Upper lobe of right lung (tissue), 1 donor: Measurements from ENCODE around the gene CYBA. TPM values are rescaled to one million over a fixed set of nuclear protein-coding genes. Genes with fewer than 3 reads are reported as not detected.

Source experiments
- ATAC-seq: fragments of 200-7000 bp; cut with Tn5 transposase; one replicate; pipeline ENCODE4 v1.9.1; 2020; ENCODE audit warnings: mild to moderate bottlenecking, moderate library complexity
- DNase-seq: peaks from one replicate; pipeline ENCODE4 v3.0.0-alpha.2; 2020
- H3K27ac ChIP-seq: fragments of 200-600 bp; one replicate; pipeline ENCODE4 v1.8.0; 2022
- H3K27me3 ChIP-seq: fragments of 200-600 bp; one replicate; pipeline ENCODE4 v1.8.0; 2022; ENCODE audit warnings: mild to moderate bottlenecking
- H3K36me3 ChIP-seq: fragments of 200-600 bp; one replicate; pipeline ENCODE4 v1.8.0; 2022
- H3K4me1 ChIP-seq: fragments of 200-600 bp; one replicate; pipeline ENCODE4 v1.8.0; 2022
- H3K4me3 ChIP-seq: fragments of 200-600 bp; one replicate; pipeline ENCODE4 v1.8.0; 2022; ENCODE audit warnings: mild to moderate bottlenecking
- H3K9me3 ChIP-seq: fragments of 200-600 bp; one replicate; pipeline ENCODE4 v1.8.0; 2022
- intact Hi-C: fragments of 100-400 bp; cut with DNase I; formaldehyde crosslinking; loops from one replicate; pipeline ENCODE4 v1.11.0; 2022
- total RNA-seq: library from RNA; stranded (reverse); fragmentation: NEBNext Ultra II Directional; extraction: Animal tissue kit (Norgen Biotek cat#: 25700); gene quantifications from one replicate; pipeline ENCODE4 v1.2.1, GENCODE V29; 2021
- TF ChIP-seq, protein P1 (sequence below): fragments of 200-600 bp; IDR thresholded peaks from one replicate; pipeline ENCODE4 v1.8.0; 2022; ENCODE audit warnings: antibody characterized with exemption
- donor health status: DM: no; HTN: yes; CAD: no; lungs with severe emphysema.

CYBA gene
- total RNA-seq, 1 donor from 2014 or later, result 257 TPM

DNA sequence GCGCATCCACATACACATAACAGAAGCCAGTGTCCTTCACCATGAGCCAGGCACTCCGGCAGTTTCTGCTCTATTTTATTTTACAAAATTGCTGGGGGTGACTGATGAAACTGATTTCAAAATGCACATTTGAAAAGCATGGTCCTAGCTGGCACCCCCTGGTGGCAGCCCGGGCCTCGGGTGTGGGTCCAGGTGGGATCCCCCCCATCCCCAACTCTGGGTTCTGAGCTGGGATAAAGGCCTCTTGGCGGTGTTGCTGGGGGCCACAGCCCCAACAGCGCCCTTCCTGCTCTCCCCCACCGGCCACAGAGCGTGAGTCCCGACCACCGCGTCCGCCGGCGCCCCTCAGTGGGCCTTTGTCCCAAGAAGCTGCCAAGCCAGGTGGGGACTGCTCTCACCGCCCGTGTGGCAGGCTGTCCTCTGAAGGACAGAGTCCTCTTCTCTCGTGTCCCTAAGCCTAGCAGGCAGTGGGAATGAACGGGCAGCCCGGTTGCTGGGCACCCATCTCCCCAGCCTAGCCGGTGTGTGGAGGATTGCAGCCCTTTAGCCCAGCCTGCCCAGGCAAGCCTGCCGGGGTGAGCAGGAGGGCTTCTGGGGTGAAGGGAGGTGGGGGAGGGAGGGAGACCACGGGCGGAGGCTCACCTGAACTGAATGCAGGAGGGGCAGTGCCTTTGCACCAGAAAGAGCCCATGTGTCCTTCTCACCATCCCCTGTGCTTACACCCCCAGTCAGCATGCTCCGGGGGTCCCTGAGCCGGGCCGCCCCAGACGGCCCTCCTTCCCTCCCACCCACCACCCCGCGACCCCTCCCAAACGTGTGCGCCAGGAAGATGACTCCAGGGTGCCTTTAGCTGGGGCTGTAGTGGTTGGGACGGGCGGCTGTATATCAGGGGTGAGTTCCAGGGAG is 34.6 kb upstream of the CYBA start:
- intact Hi-C loops, result no loop called here
- H3K9me3 ChIP-seq, result no peaks in the 10 kb centered on the region
- H3K4me3 ChIP-seq, result peak overlapping the region; percentile 60
- DNase-seq, result peak; percentile 75
- peaks cover 30% of the 10 kb centered on the region for H3K4me1 ChIP-seq
- ATAC-seq, result peak; percentile 1
- H3K27ac ChIP-seq, result peak overlapping the region; percentile 11
- peaks cover 10% of the 10 kb centered on the region for H3K27me3 ChIP-seq
- TF ChIP-seq, protein P1, sequence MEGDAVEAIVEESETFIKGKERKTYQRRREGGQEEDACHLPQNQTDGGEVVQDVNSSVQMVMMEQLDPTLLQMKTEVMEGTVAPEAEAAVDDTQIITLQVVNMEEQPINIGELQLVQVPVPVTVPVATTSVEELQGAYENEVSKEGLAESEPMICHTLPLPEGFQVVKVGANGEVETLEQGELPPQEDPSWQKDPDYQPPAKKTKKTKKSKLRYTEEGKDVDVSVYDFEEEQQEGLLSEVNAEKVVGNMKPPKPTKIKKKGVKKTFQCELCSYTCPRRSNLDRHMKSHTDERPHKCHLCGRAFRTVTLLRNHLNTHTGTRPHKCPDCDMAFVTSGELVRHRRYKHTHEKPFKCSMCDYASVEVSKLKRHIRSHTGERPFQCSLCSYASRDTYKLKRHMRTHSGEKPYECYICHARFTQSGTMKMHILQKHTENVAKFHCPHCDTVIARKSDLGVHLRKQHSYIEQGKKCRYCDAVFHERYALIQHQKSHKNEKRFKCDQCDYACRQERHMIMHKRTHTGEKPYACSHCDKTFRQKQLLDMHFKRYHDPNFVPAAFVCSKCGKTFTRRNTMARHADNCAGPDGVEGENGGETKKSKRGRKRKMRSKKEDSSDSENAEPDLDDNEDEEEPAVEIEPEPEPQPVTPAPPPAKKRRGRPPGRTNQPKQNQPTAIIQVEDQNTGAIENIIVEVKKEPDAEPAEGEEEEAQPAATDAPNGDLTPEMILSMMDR, result peak; percentile 57
- H3K36me3 ChIP-seq, result no peaks in the 10 kb centered on the region

DNA sequence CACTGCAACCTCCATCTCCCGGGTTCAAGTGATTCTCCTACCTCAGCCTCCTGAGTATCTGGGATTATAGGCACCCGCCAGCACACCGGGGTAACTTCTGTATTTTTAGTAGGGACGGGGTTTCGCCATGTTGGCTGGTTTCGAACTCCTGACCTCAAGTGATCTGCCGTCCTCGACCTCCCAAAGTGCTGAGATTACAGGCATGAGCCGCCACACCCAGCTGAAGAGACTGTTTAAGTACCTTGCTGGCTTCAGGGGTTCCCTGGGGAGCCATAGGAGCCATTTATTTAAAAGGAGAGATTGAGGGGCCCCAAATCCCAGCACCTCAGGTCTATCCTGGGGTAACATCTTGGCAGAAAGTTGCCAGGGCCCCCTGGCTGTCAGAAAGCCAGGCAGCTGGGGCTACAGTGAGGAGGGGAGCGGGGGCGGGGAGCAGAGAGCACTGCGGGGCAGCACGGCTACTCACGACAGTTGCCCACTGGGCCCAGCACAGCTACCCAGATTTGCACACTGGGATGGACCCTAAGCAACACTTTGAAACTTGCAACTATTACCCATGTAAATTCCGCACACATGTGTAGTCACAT is 33.8 kb upstream of the CYBA start:
- Histone ChIP-seq H3K4me3 (peak overlapping the region; percentile 60), H3K9me3 (no peaks in the 10 kb centered on the region), H3K27me3 (peaks cover 10% of the 10 kb centered on the region), H3K4me1 (peaks cover 30% of the 10 kb centered on the region), H3K36me3 (no peaks in the 10 kb centered on the region), H3K27ac (no peak overlapping the region)
- intact Hi-C loops, result no loop called here
- TF ChIP-seq, protein P1, result no peak
- ATAC-seq, result no peak
- DNase-seq, result no peak

DNA sequence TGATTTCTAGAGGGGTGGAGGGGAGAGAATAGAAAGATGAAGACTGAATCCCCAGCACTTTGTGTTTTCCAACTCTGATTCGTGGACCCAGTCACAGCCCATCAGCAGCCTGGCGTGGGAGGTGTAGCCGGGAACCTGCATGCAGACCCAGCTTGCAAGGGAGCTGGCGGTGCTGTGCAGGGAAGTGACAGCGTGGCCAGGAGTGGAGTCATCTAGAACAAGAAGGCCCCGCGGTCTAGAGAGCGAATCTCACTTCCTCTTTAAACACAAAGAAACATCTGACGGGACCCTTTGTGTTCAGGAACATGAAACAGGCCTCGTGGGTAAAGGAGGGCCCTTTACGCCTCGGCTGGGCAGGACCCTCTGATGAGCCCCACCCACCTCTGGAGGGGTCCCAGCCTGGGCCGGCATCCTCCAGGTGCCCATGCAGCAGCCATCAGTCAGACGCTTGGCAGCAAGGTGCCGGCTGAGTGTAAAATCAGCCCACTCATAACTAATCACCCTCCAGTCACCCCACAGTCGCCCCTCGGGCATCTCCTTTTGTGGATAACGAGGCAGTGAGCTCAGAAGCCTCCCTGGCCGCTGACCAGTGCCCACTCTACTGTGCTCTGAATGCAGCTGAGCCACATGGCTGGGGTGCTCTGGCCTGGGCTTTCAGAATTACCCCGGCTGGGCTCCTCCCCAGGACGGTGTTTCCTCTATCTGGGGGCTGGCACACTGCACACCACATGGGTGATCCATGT is 31.0 kb upstream of the CYBA start:
- peaks cover 24% of the 10 kb centered on the region for H3K4me1 ChIP-seq
- no peaks in the 10 kb centered on the region for H3K9me3 ChIP-seq
- intact Hi-C loops, result no loop called here
- H3K4me3 ChIP-seq, result no peak overlapping the region
- H3K27me3 ChIP-seq, result peaks cover 5% of the 10 kb centered on the region
- TF ChIP-seq, protein P1, result no peak
- ATAC-seq (peak; percentile 46), DNase-seq (peak; percentile 81)
- H3K36me3 ChIP-seq, result no peaks in the 10 kb centered on the region
- peak overlapping the region; percentile 77 for H3K27ac ChIP-seq

DNA sequence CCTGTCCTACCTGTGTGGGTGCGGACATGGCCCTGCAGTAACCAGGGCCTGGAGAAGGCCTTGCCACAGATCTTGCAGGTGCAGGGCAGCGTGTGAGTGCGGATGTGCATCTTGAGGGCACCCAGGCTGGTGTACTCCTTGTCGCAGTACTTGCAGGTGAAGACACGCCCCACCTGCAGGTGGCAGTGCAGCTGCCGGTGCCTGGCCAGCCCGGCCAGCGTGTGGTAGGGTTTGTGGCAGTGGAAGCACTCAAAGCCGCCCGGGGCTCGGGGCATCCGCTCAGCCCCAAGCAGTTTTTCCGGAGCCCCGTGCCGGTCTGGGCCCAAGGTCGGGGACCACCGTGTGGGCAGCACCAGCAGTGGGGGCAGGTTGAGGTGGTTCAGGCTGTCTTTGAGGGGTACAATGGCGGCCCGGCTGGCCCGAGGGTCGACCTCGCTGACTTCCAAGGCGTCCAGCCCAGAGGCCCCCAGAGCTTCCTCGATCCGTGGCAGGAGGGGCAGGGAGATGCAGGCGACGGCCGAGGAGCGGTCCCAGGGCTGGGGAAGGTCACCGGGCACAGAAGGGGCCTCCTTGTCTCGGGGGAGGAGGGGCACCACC is 30.3 kb upstream of the CYBA start:
- DNase-seq, result no peak
- no peaks in the 10 kb centered on the region for H3K36me3 ChIP-seq
- H3K4me3 ChIP-seq, result no peak overlapping the region
- peak overlapping the region; percentile 60 for H3K27ac ChIP-seq
- intact Hi-C loops, result no loop called here
- no peaks in the 10 kb centered on the region for H3K9me3 ChIP-seq
- peak; percentile 41 for ATAC-seq
- peaks cover 5% of the 10 kb centered on the region for H3K27me3 ChIP-seq
- TF ChIP-seq, protein P1, result peak; percentile 43
- peaks cover 18% of the 10 kb centered on the region for H3K4me1 ChIP-seq

DNA sequence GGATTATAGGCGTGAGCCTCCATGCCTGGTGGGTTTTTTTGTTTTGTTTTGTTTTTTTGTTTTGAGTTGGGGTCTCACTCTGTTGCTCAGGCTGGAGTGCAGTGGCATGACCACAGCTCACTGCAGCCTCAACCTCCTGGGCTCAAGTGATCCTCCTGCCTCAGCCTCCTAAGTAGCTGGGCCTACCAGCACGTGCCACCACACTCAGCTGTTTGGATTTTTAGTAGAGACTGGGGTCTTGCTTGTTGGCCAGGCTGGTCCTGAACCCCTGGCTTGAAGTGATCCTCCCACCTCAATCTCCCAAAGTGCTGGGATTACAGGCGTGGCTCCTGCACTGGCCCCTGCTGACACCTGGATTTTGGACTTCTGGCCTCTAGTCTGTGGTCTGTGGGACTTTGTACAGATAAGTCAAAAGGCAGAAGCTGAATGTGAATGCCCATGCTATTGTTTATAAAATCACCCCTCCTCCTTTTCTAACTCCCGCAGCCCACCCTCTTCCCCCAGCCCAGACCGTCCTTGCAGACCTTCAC is 29.8 kb upstream of the CYBA start:
- no peak overlapping the region for H3K27ac ChIP-seq
- peaks cover 12% of the 10 kb centered on the region for H3K4me1 ChIP-seq
- ATAC-seq (no peak), DNase-seq (no peak)
- H3K9me3 ChIP-seq, result no peaks in the 10 kb centered on the region
- H3K4me3 ChIP-seq, result no peak overlapping the region
- H3K36me3 ChIP-seq, result no peaks in the 10 kb centered on the region
- H3K27me3 ChIP-seq, result peaks cover 5% of the 10 kb centered on the region
- intact Hi-C loops, result no loop called here
- TF ChIP-seq, protein P1, result no peak
